ENCODE data around the gene TMEM267.
"Not testable (repeated sequence)": the region's sequence is repeated elsewhere in the genome, so short reads cannot be mapped to it uniquely, and the experiment has no call there.

TMEM267 gene

GRCh38 chr5:43441575-43441974 is 42.1 kb downstream of the TMEM267 start:
- DNase-seq = not testable (repeated sequence)

- no peak for DNase-seq
Observed at GRCh38 chr5:43437062-43437660, 46.5 kb downstream of the TMEM267 start.

GRCh38 chr5:43433382-43433781 is 50.3 kb downstream of the TMEM267 start:
- no peak for DNase-seq

DNA sequence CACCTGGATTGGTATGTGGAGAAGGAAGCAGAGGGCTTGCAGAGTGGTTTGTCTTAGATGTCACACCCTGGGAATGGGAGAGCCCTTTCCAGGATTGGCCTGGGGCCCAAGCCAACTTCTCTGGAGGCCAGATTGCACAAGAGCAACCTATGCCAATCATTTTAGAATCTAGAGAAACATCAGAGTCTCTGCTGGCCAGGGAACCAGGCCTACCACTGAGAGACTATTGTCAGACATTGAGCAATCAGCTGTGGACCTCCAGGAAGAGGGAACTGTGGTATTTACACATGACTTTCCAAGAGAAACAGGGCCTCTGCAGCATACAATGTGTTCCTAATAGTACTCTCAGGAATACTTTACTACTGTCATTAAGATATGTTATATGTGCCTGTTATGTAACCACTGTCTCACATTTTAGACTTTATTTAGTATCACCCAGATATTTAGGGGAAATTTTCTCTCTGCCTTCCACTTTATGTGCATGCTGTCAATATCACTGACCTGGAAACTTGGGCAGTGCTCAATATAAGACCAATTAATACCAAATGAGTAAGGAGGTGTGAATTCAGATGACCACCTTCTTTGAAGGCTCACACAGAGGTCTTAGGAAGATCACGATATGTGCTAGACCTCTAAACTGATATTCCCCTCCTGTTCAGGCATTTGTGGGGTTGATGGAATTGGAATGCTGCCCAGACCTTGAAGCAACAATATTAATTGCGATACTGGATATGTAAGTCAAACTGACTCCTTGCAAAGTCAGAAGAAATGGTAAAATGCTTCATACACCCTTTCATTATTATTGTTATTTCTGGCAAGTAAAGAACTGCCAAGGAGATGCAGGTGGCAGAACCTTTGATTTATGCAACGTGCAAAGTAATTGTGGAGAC is 50.9 kb downstream of the TMEM267 start:
- DNase-seq = no peak

- DNase-seq = no peak
Observed at GRCh38 chr5:43429706-43430105, 54.0 kb downstream of the TMEM267 start.

DNA sequence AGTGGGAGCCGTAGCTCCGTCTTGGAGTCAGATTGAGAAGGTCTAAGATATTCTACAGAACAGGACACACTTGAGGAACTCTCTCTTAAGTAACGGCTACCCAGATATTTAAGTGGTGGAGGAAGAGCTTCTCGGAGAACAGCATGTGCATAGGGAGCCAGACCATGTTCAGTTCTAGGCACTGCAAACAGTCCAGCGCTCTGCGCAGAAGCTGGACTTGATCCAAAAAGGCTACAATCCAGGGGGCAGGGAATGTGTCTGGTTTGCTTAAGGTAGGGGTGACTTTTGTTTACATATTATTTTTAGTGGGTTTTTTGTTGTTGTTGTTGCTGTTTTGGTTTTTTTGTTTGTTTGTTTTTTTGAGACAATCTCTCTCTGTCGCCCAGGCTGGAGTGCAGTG is 54.6 kb downstream of the TMEM267 start:
- no peak for DNase-seq

DNA sequence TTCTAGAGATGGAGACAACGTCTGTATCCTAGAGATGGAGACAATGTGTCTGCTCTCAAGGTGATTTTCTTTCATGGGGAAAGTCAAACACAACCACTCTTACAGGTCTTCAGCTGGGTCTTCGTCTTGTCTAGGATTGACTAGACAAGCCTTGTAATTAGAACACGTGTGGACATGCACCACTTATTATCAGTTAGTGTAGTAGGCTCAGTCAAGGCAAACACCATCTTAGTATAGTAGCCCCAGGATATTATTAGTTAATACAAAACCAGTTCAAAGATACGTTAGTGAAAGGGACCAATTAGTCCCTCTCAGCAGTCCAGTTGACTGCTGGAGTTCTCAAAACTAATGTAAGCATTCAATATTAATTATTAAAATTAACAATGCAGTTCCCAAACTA is 56.4 kb downstream of the TMEM267 start:
- no peak for DNase-seq

GRCh38 chr5:43425983-43426382 is 57.7 kb downstream of the TMEM267 start:
- no peak for DNase-seq

DNA sequence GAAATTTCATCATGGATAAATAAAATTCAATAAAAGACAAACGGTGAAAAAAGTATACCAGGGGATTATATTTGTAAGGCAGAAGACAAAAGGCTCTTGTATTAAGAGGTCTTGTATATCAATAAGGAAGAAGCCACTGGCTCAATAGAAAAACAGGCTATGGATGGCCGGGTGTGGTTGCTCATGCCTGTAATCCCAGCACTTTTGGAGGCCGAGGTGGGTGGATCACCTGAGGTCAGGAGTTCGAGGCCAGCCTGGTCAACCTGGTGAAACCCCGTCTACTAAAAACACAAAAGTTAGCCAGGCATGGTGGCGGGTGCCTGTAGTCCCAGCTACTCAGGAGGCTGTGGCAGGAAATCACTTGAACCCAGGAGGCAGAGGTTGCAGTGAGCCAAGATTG is 60.6 kb downstream of the TMEM267 start:
- DNase-seq = not testable (repeated sequence)

DNA sequence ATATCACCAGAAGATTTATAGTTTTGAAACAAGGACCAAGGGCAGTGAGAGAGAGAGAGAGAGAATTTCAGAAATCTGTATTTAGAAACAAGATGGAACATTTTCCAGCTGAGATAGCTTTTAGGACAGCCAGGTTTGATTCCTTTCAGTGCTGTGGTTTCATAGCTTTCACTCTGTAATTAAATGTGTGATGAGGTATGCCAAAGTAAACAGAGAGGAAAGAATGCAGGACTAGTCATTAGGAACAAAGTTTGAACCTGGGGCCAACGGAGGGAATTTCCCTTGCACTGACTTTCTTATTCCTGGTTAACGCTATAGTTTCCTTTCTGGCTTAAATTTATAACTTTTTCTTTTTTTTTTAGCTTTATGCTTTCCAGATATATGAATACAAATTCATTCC is 61.5 kb downstream of the TMEM267 start:
- no peak for DNase-seq

- DNase-seq = no peak
Observed at GRCh38 chr5:43421450-43422133, 62.1 kb downstream of the TMEM267 start.

GRCh38 chr5:43420241-43420640 is 63.4 kb downstream of the TMEM267 start:
- no peak for DNase-seq

- no peak for DNase-seq
Observed at GRCh38 chr5:43418561-43418960, 65.1 kb downstream of the TMEM267 start.

DNA sequence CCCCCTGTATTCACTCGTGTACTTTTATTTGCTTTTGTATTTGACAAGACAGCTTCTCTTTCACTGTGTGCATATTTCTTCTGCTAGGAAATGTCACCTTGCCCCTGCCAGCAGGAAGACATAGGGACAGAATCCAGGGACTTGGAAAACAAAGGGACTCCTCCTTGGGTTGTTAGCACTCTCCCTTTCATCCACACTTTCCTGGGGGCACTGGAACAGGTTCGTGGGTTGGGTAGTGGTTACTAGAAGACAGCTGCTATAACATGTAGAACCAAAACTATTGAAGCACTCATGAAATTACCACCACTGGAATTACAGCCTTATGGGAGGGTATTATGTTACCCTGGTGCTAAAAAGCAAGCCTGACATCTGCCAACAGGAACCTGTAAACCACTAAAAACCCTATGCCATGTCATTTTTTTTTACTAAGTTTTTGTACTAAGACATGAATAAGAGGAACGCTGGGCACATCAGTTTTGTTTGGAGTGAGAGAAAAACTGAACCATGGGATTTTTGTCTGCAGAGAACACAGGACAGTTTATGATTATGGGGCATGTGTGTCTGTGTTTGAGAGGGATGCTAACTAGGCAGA is 66.8 kb downstream of the TMEM267 start:
- no peak for DNase-seq

- DNase-seq = no peak
Observed at GRCh38 chr5:43415935-43416802, 67.5 kb downstream of the TMEM267 start.

DNA sequence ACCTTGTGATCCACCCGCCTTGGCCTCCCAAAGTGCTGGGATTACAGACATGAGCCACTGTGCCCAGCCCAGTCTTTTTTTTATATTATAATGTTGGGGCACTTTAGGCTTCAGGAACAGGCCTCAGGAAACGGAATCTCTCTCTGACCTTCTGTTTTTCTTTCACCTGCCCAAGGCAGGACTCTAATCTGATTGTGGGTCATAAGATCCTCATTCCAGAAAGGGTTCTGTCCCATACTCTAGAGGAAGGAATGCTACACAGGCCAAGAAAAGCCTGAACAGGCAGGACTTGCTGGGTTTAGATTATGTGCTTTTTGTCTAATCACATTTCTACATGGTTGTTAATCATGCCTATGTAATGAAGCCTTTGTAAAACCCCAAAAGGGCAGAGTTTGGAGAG is 69.7 kb downstream of the TMEM267 start:
- no peak for DNase-seq

DNA sequence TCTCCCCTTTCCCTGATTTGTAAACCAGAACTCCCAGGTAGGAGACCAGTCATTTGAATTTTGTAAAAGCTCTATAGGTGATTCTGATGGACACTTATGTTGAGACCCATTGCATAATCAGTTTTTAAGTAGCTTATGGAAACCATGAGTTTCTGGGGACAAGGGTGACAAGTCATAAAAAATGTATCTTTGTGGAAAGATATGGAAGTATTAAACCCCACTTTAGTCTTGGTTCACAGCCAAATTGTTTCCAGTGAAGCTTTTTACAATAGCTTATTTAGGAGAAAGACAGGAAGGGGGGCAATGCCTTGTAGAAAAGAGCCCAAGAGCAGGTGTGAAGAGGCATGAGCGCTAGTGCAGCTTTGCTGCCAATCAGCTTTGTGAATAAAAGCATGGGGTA is 71.0 kb downstream of the TMEM267 start:
- no peak for DNase-seq

GRCh38 chr5:43412156-43412555 is 71.5 kb downstream of the TMEM267 start, which contains the start of gene CCL28:
CCL28 (minus strand) TSS chr5:43412391; CDS start chr5:43412316, 75 bp downstream.
- no peak for DNase-seq

GRCh38 chr5:43411495-43411894 is 72.2 kb downstream of the TMEM267 start:
- DNase-seq = no peak

DNA sequence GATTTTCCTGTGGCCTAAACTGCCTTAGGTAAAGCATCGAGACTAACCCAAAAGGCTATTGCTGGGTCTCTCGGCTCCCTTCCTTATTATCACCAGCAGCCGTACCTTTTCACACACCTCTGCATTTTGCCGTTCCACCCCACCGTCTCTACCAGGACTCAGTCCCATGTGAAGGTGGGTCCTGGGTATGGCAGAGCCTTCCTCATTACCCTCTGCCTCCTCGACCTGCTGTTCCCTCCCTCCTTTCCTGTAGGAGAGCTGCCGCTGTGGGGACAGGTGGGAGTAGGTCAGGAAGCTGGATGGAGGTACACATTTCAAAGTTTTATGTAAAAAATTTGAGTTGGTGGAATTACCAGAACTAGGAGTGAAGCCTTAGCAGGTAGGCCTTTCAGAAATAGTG is 73.3 kb downstream of the TMEM267 start:
- no peak for DNase-seq

DNA sequence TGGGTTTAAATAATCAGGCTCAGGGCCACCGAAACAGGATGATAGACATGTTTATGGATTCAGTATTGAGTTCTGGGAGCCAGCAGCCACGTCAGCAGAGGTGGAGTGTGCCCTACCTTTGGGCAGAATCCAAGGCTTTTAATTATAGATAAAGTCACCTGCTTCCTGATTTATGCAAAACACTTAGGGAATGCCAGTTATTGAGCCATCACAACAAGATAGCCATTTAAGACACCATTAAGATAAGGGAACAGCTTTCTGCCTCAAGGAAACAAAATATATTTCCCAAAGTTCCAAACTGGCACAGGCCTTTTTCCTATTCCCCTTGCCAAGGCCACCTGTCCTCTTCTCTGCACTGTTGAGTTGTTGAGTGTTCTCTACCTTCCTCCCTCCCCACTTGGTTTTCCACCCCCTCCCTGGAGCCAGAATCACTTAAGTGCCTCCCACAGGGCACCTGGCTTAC is 73.8 kb downstream of the TMEM267 start:
- no peak for DNase-seq

- not testable (repeated sequence) for DNase-seq
Observed at GRCh38 chr5:43402524-43403066, 81.1 kb downstream of the TMEM267 start.
